HG03135 (cell line): Measurements from ENCODE around the gene GAB2.
A peak's percentile ranks its signal among the peaks of the same experiment; 100 is the strongest.
"Not testable (repeated sequence)": the region's sequence is repeated elsewhere in the genome, so short reads cannot be mapped to it uniquely, and the experiment has no call there.

Experiments
- ATAC-seq: cut with Tn5 transposase; IDR thresholded peaks from one replicate; pipeline ENCODE4 v1.9.1; 2021; ENCODE audit warnings: mild to moderate bottlenecking, moderate library complexity; ENCODE audit not compliant: unreplicated experiment

GAB2 gene

GRCh38 chr11:78318321-78319114 lies 99.1 kb downstream of the GAB2 start:
- no peak for ATAC-seq

DNA sequence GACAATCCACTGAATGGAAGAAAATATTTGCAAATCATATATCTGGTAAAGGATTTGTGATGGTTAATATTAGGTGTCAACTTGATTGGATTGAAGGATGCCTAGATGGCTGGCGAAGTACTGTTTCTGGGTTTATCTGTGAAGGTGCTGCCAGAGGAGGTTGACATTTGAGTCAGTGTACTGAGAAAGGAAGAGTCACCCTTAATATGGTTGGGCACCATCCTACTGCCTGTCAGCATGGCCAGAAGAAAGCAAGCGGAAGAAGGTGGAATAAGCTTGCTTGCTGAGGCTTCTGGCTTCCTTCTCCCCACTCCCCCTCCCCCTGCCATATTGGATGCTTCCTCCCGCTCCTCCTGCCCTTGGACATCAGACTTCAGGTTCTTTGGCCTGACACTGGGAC lies 101.9 kb downstream of the GAB2 start:
- no peak for ATAC-seq

DNA sequence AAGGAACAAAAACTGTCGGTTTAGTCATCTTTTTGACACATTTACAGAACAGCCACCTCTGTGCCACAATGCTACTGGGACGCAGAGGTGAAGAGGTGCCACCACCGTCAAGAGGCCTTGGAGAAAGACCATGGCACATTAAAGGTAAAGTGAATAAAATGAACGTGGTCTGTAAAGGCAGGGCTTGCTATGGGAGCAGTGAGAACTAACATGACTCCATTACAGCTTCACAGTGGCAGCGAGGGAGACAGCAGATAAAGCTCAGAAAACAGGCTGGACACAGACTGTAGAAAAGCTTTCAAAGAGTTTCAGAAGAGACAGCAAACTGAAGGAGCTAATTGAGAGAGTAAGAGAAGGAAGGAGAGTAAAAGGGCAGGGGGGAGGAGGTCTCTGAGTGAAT lies 102.9 kb downstream of the GAB2 start:
- no peak for ATAC-seq

- no peak for ATAC-seq
Observed at GRCh38 chr11:78313898-78314297, 103.7 kb downstream of the GAB2 start.

GRCh38 chr11:78313181-78313795 lies 104.3 kb downstream of the GAB2 start:
- no peak for ATAC-seq

DNA sequence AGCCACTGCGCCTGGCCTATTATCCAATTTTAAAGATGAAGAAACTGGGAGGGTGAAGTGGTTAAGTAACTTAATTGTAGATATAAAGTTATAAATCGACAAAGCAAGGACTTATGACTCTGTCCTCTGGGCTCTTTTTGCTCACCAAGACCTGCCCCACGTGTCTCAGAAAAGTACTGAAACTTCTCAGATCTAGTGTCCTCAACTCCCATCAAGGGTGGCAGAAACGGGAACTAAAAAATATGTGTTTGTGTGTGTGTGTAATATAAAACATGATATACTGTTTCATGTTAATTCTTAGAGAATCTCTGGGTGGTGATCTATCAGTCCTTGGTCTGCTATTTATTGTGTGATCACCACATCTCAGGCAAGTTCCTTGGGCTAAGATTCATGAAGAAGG lies 104.9 kb downstream of the GAB2 start:
- no peak for ATAC-seq

- ATAC-seq = no peak
Observed at GRCh38 chr11:78311702-78312371, 105.8 kb downstream of the GAB2 start.

DNA sequence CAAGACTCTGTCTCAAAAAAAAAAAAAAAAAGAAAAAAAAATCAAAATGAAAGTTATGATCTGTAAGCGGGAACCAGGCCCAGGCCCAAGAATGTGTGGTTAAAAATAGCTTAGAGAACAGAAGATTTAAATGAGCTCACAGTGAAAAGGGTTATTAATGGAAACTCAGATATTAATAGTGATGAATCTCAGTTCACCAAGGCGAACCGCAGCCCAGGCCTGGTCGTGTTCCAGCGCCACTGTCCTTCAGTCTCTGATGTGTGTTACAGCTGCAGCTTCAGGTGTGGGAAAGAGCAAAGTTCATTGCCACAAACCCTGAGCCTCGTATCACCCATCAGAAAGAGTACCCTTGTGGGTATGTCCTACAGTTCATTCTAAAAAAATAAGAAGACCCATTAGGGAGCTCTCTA lies 107.1 kb downstream of the GAB2 start:
- ATAC-seq = peak; percentile 73

GRCh38 chr11:78304201-78304600 lies 113.4 kb downstream of the GAB2 start:
- ATAC-seq = no peak

DNA sequence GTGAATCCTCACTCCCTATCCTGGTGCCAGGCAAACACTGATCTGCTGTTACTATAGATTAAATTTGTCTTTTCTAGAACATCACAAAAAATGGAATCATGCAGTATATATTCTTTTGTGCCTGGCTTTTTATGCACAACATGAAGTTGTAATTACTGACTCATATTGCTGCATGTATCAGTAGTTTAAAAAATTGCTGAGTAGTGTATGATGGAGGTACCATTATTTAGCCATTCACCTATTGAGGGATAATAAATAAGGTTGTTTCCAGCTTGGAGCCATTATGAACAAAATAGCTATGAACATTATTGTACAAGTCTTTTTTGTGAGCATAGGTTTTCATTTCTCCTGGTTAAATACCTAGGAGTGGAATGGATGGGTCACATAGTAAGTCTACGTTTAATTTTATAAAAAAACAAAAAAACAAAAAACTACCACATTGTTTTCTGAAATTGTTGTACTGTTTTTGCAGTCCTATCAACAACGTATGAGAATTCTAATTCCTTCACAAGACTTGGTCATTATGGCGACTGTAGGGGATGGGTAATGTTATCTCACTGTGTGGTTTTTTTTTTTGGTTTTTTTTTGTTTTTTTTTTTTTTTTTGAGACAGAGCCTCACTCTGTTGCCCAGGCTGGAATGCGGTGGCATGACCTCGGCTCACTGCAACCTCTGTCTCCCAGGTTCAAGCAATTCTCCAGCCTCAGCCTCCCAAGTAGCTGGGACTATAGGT lies 117.3 kb downstream of the GAB2 start:
- no peak for ATAC-seq

GRCh38 chr11:78299000-78299710 lies 118.5 kb downstream of the GAB2 start:
- no peak for ATAC-seq

- no peak for ATAC-seq
Observed at GRCh38 chr11:78298291-78298771, 119.3 kb downstream of the GAB2 start.

GRCh38 chr11:78295991-78296930 lies 121.4 kb downstream of the GAB2 start:
- no peak for ATAC-seq

- no peak for ATAC-seq
Observed at GRCh38 chr11:78295347-78295746, 122.3 kb downstream of the GAB2 start.

DNA sequence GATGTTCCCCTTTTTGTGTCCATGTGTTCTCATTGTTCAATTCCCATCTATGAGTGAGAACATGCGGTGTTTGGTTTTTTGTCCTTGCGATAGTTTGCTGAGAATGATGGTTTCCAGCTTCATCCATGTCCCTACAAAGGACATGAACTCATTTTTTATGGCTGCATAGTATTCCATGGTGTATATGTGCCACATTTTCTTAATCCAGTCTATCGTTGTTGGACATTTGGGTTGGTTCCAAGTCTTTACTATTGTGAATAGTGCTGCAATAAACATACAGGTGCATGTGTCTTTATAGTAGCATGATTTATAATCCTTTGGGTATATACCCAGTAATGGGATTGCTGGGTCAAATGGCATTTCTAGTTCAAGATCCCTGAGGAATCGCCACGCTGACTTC lies 123.5 kb downstream of the GAB2 start:
- ATAC-seq = not testable (repeated sequence)

DNA sequence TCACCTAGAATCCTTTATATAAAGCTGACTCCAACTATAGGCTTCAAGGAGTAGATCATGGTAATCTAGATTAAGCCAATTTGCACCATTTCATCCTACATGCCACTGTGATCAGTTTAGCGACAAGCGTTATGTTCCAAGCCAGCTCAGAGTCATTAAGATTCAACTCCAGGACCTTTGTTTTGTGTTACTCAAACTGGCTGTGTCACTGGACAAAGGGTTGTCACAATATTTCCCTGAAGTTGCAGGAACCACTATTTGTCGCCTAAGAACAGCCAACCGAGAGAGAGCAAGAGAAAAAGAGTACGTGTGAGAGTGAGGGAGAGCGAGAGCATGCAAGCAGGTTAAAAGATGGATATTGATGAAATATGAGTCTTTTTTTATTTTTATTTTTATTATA lies 124.1 kb downstream of the GAB2 start:
- no peak for ATAC-seq

DNA sequence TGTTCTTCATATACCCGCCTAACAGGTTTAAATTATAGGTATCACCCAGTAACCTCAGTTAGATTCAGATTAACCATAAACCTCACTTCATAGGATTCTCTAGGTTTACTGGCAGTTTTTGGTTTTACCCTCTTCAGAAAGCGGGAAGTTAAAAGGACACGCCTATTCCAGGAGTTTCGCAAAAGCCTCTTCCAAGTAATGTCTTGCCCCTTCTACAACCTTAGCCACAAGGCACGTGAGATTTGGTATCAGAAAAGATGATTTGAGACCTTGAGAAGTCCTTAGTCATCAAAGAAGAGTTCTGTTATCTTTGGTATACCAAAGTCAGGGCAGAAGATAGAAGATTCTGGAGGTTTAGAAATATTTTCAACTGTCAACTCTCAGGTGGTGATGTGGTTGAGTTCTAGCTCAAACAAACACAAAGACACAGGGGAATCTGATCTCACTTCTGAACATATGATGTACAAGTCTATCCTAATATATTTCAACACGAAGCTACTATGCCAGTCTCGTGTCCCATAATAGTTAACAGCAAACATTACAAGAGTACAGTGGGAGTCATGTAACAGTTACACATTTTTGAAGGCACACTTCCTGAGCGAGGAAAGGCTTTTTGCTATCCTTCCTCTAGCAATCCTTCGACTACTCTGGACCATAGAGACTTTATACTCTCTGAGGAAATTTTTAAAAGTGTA lies 125.4 kb downstream of the GAB2 start:
- ATAC-seq = no peak

DNA sequence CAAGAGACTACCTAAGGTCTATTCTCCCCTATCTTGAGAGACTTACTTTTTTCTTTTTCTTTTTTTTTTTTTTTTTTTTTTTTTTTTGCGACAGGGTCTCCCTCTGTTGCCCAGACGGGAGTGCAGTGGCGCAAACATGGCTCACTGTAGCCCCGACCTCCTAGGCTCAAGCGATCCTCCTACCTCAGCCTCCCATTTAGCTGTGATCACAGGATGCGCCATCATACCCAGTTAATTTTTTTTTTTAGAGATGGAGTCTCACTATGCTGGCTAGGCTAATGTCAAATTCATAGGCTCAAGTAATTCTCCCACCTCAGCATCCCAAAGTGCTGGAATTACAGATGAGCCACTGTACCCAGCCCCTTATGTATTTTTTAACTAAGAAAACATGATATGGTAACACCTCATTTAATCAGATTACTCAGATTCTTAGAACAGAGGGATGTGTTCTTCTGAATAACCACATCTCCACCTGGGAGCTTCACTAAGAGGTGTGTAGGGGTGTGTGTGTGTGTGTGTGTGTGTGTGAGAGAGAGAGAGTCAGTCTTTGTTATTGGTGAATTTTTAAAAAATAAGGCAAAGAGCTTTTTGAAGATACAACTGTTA lies 126.0 kb downstream of the GAB2 start:
- no peak for ATAC-seq
